OCI-LY7 (cell line): ENCODE results near the gene PRKN. TPM values are rescaled to one million over a fixed set of nuclear protein-coding genes. Genes with fewer than 3 reads are reported as not detected.

Experiments
- BruUV-seq: library from RNA; stranded (reverse); fragments of 400-500 nt; replicated peaks from 2 replicates; lab custom pipeline; 2021; lab: Mats Ljungman, UMichigan
- CTCF ChIA-PET: fragments of 300-600 bp; sonication (Branson Sonifier 250); formaldehyde crosslinking; loops from one replicate; lab custom pipeline; 2022; ENCODE audit warnings: antibody characterized with exemption; ENCODE audit not compliant: unreplicated experiment; lab: Charles Lee
- POLR2A ChIA-PET: fragments of 300-600 bp; sonication (Branson Sonifier 250); formaldehyde crosslinking; loops from one replicate; lab custom pipeline; 2022; ENCODE audit warnings: antibody characterized with exemption; lab: Charles Lee
- DNase-seq: peaks from one replicate; pipeline ENCODE4 v3.0.0-alpha.2; 2015; ENCODE audit warnings: low spot score
- H2AFZ ChIP-seq: fragments of 200-600 bp; sonication (generic), shearing (Covaris generic); 2 replicates; pipeline ENCODE4 v1.6.1; 2014; ENCODE audit warnings: mild to moderate bottlenecking, antibody characterized with exemption, low read length, moderate library complexity
- H3K27ac ChIP-seq: fragments of 200-600 bp; sonication (generic); 2 replicates; pipeline ENCODE4 v1.5.1; 2014; ENCODE audit warnings: mixed run types, low read depth, mild to moderate bottlenecking, moderate library complexity, low read length, inconsistent platforms; ENCODE audit not compliant: poor library complexity, severe bottlenecking
- H3K36me3 ChIP-seq: fragments of 200-600 bp; sonication (generic); 2 replicates; pipeline ENCODE4 v1.6.1; 2014; ENCODE audit warnings: mild to moderate bottlenecking, antibody characterized with exemption, low read length, moderate library complexity, mixed read lengths; ENCODE audit not compliant: insufficient read depth
- H3K4me1 ChIP-seq: fragments of 200-600 bp; sonication (generic); 2 replicates; pipeline ENCODE4 v1.5.1; 2014; ENCODE audit warnings: mild to moderate bottlenecking, low read length; ENCODE audit not compliant: insufficient read depth, poor library complexity, severe bottlenecking
- H3K4me2 ChIP-seq: fragments of 200-600 bp; sonication (generic); 2 replicates; pipeline ENCODE4 v1.6.1; 2014; ENCODE audit warnings: mild to moderate bottlenecking, low read length
- H3K4me3 ChIP-seq: fragments of 200-600 bp; sonication (generic); 2 replicates; pipeline ENCODE4 v1.5.1; 2014; ENCODE audit warnings: mild to moderate bottlenecking, low read depth, low read length; ENCODE audit not compliant: poor library complexity, severe bottlenecking
- H3K79me2 ChIP-seq: fragments of 200-600 bp; sonication (generic); 2 replicates; pipeline ENCODE4 v1.6.1; 2016; ENCODE audit warnings: low read depth, mild to moderate bottlenecking, low read length, moderate library complexity, mixed read lengths; ENCODE audit not compliant: insufficient read depth
- H3K9me2 ChIP-seq: fragments of 200-600 bp; sonication (generic); 2 replicates; pipeline ENCODE4 v1.6.1; 2016; ENCODE audit warnings: mild to moderate bottlenecking, low read length, mixed read lengths; ENCODE audit not compliant: insufficient read depth
- H3K9me3 ChIP-seq: fragments of 200-600 bp; sonication (generic); 2 replicates; pipeline ENCODE4 v1.6.1; 2014; ENCODE audit warnings: mild to moderate bottlenecking, mixed run types, low read length, mixed read lengths
- H4K20me1 ChIP-seq: fragments of 200-600 bp; sonication (generic); 2 replicates; pipeline ENCODE4 v1.6.1; 2014; ENCODE audit warnings: mild to moderate bottlenecking, antibody characterized with exemption, low read length, moderate library complexity, mixed read lengths; ENCODE audit not compliant: insufficient read depth
- CTCF ChIP-seq: fragments of 200-600 bp; sonication (generic); conservative IDR thresholded peaks from 2 replicates; pipeline ENCODE4 v1.5.1; 2014; ENCODE audit warnings: mild to moderate bottlenecking, antibody characterized with exemption, low read length, moderate library complexity, mixed read lengths
- EZH2phosphoT487 ChIP-seq: fragments of 200-600 bp; sonication (generic); IDR thresholded peaks from 2 replicates; pipeline ENCODE4 v1.6.1; 2018; ENCODE audit warnings: low read depth, borderline replicate concordance, mild to moderate bottlenecking, mixed run types, antibody characterized with exemption, low read length, moderate library complexity, mixed read lengths
- intact Hi-C: fragments of 100-400 bp; cut with micrococcal nuclease; formaldehyde crosslinking; loops from one replicate; pipeline ENCODE4 v1.10.0; 2022; ENCODE audit not compliant: unreplicated experiment
- total RNA-seq, 2 experiments: library from RNA; depleted of rRNA in 1 of 2; stranded (reverse); fragments of >200 nt in 1 of 2; shearing (Covaris generic) in 1 of 2; gene quantifications; 2 replicates each; pipeline ENCODE4 v1.2.3, GENCODE V29; 2014 to 2022

Gene PRKN
- total RNA-seq, 2 experiments from 2014 or later = 1.3 to 2.0 TPM

- no peak overlapping the region for H3K27ac ChIP-seq
- no peak for DNase-seq
- TF ChIP-seq EZH2phosphoT487 = no peak
- no peak for TF ChIP-seq CTCF
- no peaks in the 10 kb centered on the region for H3K9me3 ChIP-seq
- POLR2A ChIA-PET = interaction anchor here (0.9 kb wide), 1 partner anchor 1476 kb away, joined by 3 read pairs; no protein-coding TSS in a partner anchor
- H3K9me2 ChIP-seq = no peaks in the 10 kb centered on the region
- no peak overlapping the region for H3K4me2 ChIP-seq
- intact Hi-C loops = no loop called here
- H3K79me2 ChIP-seq = no peaks in the 10 kb centered on the region
- CTCF ChIA-PET = no interaction called here
- H4K20me1 ChIP-seq = no peaks in the 10 kb centered on the region
- H2AFZ ChIP-seq = no peak overlapping the region
- H3K4me1 ChIP-seq = no peaks in the 10 kb centered on the region
- H3K4me3 ChIP-seq = no peak overlapping the region
- no peaks in the 10 kb centered on the region for H3K36me3 ChIP-seq
- no TSS peak for BruUV-seq
Measured at GRCh38 chr6:162543221-162543620, 184.3 kb downstream of the PRKN start.

GRCh38 chr6:162541019-162541601 is 186.5 kb downstream of the PRKN start:
- H4K20me1 ChIP-seq = no peaks in the 10 kb centered on the region
- no peak overlapping the region for H3K4me2 ChIP-seq
- no peaks in the 10 kb centered on the region for H3K36me3 ChIP-seq
- intact Hi-C loops = no loop called here
- BruUV-seq = no TSS peak
- no peak overlapping the region for H3K27ac ChIP-seq
- no peak for TF ChIP-seq EZH2phosphoT487
- TF ChIP-seq CTCF = no peak
- H3K9me2 ChIP-seq = no peaks in the 10 kb centered on the region
- no peak for DNase-seq
- no peaks in the 10 kb centered on the region for H3K79me2 ChIP-seq
- H3K9me3 ChIP-seq = no peaks in the 10 kb centered on the region
- ChIA-PET POLR2A (no interaction called here), CTCF (no interaction called here)
- H3K4me1 ChIP-seq = no peaks in the 10 kb centered on the region
- H3K4me3 ChIP-seq = no peak overlapping the region
- no peak overlapping the region for H2AFZ ChIP-seq

- no TSS peak for BruUV-seq
Measured at GRCh38 chr6:162539321-162539720, 188.2 kb downstream of the PRKN start.

More at GRCh38 chr6:162539321-162539720, 188.2 kb downstream of the PRKN start:
- ChIA-PET CTCF (no interaction called here), POLR2A (no interaction called here)
- Histone ChIP-seq H3K4me1 (no peaks in the 10 kb centered on the region), H3K9me3 (no peaks in the 10 kb centered on the region), H3K27ac (no peak overlapping the region), H3K36me3 (no peaks in the 10 kb centered on the region), H3K4me3 (no peak overlapping the region), H4K20me1 (no peaks in the 10 kb centered on the region), H2AFZ (no peak overlapping the region), H3K79me2 (no peaks in the 10 kb centered on the region), H3K9me2 (no peaks in the 10 kb centered on the region), H3K4me2 (no peak overlapping the region)
- no peak for DNase-seq
- no peak for TF ChIP-seq CTCF
- no peak for TF ChIP-seq EZH2phosphoT487
- intact Hi-C loops = no loop called here
